Activated B cell treated with CpG ODN at 0.5 μM for 24 hours (primary cell): ENCODE data around the gene DCAF4. TPM values are rescaled to one million over a fixed set of nuclear protein-coding genes. Genes with fewer than 3 reads are reported as not detected.

Source experiments
- ATAC-seq: fragments of 200-7000 bp; cut with Tn5 transposase; one replicate; pipeline ENCODE4 v1.10.0; 2021; ENCODE audit warnings: low read depth, mild to moderate bottlenecking, moderate library complexity
- CTCF ChIA-PET: fragments of 350-600 bp; sonication (Branson Sonifier 250); formaldehyde crosslinking; loops from one replicate; lab custom pipeline; 2021; ENCODE audit warnings: antibody characterized with exemption; lab: Charles Lee
- POLR2A ChIA-PET: fragments of 350-600 bp; sonication (Branson Sonifier 250); formaldehyde crosslinking; loops from one replicate; lab custom pipeline; 2021; ENCODE audit warnings: antibody characterized with exemption; lab: Charles Lee
- DNase-seq: peaks from one replicate; pipeline ENCODE4 v3.0.0; 2022
- H3K27ac Mint-ChIP-seq: one replicate; pipeline ENCODE4 v1.8.0; 2020; ENCODE audit warnings: mixed read lengths
- H3K27me3 Mint-ChIP-seq: one replicate; pipeline ENCODE4 v1.8.0; 2021; ENCODE audit warnings: mixed read lengths
- H3K36me3 Mint-ChIP-seq: one replicate; pipeline ENCODE4 v1.8.0; 2021; ENCODE audit warnings: low read depth, mixed read lengths
- H3K4me1 Mint-ChIP-seq: one replicate; pipeline ENCODE4 v1.8.0; 2021; ENCODE audit warnings: mixed read lengths
- H3K4me3 Mint-ChIP-seq: one replicate; pipeline ENCODE4 v1.8.0; 2020; ENCODE audit warnings: mild to moderate bottlenecking, mixed read lengths
- H3K9me3 Mint-ChIP-seq: one replicate; pipeline ENCODE4 v1.8.0; 2020; ENCODE audit warnings: mixed read lengths
- CTCF ChIP-seq: fragments of 200-600 bp; IDR thresholded peaks from one replicate; pipeline ENCODE4 v1.8.0; 2022; ENCODE audit warnings: antibody characterized with exemption, mild to moderate bottlenecking
- intact Hi-C: fragments of 100-400 bp; cut with micrococcal nuclease; formaldehyde crosslinking; loops from one replicate; pipeline ENCODE4 v1.15.1; 2024
- total RNA-seq: library from RNA; stranded (reverse); gene quantifications from 2 replicates; pipeline ENCODE4 v1.2.3, GENCODE V29; 2022

Gene DCAF4
- total RNA-seq, 1 donor from 2014 or later: 38.7 TPM

- H3K27me3 Mint-ChIP-seq: no peaks in the 10 kb centered on the region
- DNase-seq (no peak), ATAC-seq (no peak)
- H3K27ac Mint-ChIP-seq: no peak overlapping the region
- H3K9me3 Mint-ChIP-seq: no peaks in the 10 kb centered on the region
- H3K4me1 Mint-ChIP-seq: no peaks in the 10 kb centered on the region
- H3K36me3 Mint-ChIP-seq: peaks cover 74% of the 10 kb centered on the region
- intact Hi-C loops: no loop called here
- TF ChIP-seq CTCF: no peak
- CTCF ChIA-PET: no interaction called here
- no peak overlapping the region for H3K4me3 Mint-ChIP-seq
- POLR2A ChIA-PET: no interaction called here
Measured at GRCh38 chr14:72970824-72971434, 44.7 kb downstream of the DCAF4 start.

- H3K4me1 Mint-ChIP-seq: no peaks in the 10 kb centered on the region
- ChIA-PET CTCF (no interaction called here), POLR2A (no interaction called here)
- H3K27ac Mint-ChIP-seq: no peak overlapping the region
- intact Hi-C loops: no loop called here
- H3K36me3 Mint-ChIP-seq: peaks cover 82% of the 10 kb centered on the region
- H3K9me3 Mint-ChIP-seq: no peaks in the 10 kb centered on the region
- ATAC-seq (no peak), DNase-seq (no peak)
- H3K4me3 Mint-ChIP-seq: no peak overlapping the region
- TF ChIP-seq CTCF: no peak
- H3K27me3 Mint-ChIP-seq: no peaks in the 10 kb centered on the region
Measured at GRCh38 chr14:72974661-72975060, 48.4 kb downstream of the DCAF4 start.

GRCh38 chr14:72975770-72976169, 49.5 kb downstream of the DCAF4 start:
- TF ChIP-seq CTCF: no peak
- no peak overlapping the region for H3K27ac Mint-ChIP-seq
- H3K9me3 Mint-ChIP-seq: no peaks in the 10 kb centered on the region
- H3K4me3 Mint-ChIP-seq: no peak overlapping the region
- peaks cover 79% of the 10 kb centered on the region for H3K36me3 Mint-ChIP-seq
- no peaks in the 10 kb centered on the region for H3K4me1 Mint-ChIP-seq
- CTCF ChIA-PET: no interaction called here
- ATAC-seq: no peak
- intact Hi-C loops: no loop called here
- no peaks in the 10 kb centered on the region for H3K27me3 Mint-ChIP-seq
- POLR2A ChIA-PET: no interaction called here
- no peak for DNase-seq

- no peak overlapping the region for H3K27ac Mint-ChIP-seq
Measured at GRCh38 chr14:72978856-72979255, 52.6 kb downstream of the DCAF4 start.

GRCh38 chr14:72980863-72981262, 54.6 kb downstream of the DCAF4 start:
- Mint-ChIP-seq H3K9me3 (no peaks in the 10 kb centered on the region), H3K27me3 (no peaks in the 10 kb centered on the region), H3K4me1 (no peaks in the 10 kb centered on the region), H3K4me3 (no peak overlapping the region), H3K36me3 (peaks cover 75% of the 10 kb centered on the region), H3K27ac (no peak overlapping the region)
- ChIA-PET POLR2A (no interaction called here), CTCF (no interaction called here)
- intact Hi-C loops: no loop called here
- DNase-seq (no peak), ATAC-seq (no peak)
- TF ChIP-seq CTCF: no peak

More at GRCh38 chr14:72978856-72979255, 52.6 kb downstream of the DCAF4 start:
- intact Hi-C loops: no loop called here
- ATAC-seq (no peak), DNase-seq (no peak)
- H3K9me3 Mint-ChIP-seq: no peaks in the 10 kb centered on the region
- CTCF ChIA-PET: no interaction called here
- peaks cover 77% of the 10 kb centered on the region for H3K36me3 Mint-ChIP-seq
- no peaks in the 10 kb centered on the region for H3K4me1 Mint-ChIP-seq
- POLR2A ChIA-PET: interaction anchor here (0.6 kb wide), 1 partner anchor 48 kb away, joined by 6 read pairs; the partner anchor contains the start of gene ZFYVE1
- no peak overlapping the region for H3K4me3 Mint-ChIP-seq
- H3K27me3 Mint-ChIP-seq: no peaks in the 10 kb centered on the region
- no peak for TF ChIP-seq CTCF
